ENCODE data around the gene RPTOR.

Gene RPTOR

DNA sequence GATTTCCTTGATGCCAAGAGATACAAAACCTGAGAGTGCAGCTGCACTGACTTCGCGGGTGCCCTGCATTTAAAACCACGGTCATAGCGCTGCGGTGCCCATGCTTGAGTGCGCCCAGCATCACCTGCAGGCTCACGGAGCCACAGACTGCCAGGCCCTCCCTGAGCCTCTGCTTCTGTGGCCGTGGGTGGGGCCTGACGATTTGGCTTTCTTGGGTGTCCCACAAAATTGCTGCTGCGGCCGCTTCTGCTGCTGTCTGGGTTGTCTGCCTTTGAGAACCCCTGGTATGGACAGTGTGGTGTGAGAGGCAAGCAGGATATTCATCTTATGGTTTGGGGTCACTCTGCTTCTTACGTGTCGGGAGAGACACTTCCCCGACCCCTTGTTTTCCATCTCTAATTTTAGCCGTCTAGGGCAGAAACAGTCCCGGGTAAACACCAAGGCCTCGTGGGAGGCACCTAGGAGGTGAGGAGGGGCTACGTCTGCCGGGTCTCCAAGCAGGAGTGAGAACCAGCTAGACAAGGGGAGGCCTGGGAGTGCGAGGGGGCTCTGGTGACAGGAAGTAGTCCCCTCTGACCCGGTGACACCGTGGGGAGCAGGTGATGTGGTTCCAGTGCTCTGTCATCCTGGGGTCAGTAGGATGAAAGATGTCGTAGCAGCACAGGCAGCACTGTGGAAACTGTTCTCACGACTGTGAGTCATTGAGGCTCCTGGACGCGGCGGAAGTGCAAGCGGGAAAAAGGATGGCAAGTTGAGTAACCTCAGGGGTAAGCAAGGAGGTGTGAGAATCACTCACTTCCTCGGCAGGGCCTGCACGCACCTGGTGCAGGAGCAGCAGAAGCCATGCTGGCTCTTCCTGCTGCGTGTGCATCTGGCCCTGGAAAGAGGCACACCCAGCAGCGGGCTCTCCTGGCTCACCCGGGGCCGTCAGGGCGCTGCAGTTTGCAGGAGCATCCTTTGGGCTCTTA is 176.3 kb downstream of the RPTOR start:
- no peak overlapping the region for H3K27ac ChIP-seq (ENCODE audit: low read depth, low read length)
- H3K4me1 ChIP-seq (ENCODE audit: control insufficient read depth in 5 of 5, insufficient read depth in 5 of 5, low read length in 5 of 5) = peaks cover 5 to 17% (median 15%) of the 10 kb centered on the region in 5 donors
- H3K27me3 ChIP-seq (ENCODE audit: control insufficient read depth in 5 of 5, insufficient read depth in 4 of 5, low read length in 5 of 5) = no peaks in the 10 kb centered on the region
- no peaks in the 10 kb centered on the region for H3K9me3 ChIP-seq (ENCODE audit: control insufficient read depth in 5 of 5, low read length in 5 of 5)
- no peak overlapping the region for H3K9ac ChIP-seq (ENCODE audit: low read length in 5 of 5)
- no peak overlapping the region for H3K4me3 ChIP-seq (ENCODE audit: low read depth in 1 of 5, low read length in 5 of 5)
- no peaks in the 10 kb centered on the region for H3K36me3 ChIP-seq (ENCODE audit: control insufficient read depth in 5 of 5, insufficient read depth in 5 of 5, low read length in 5 of 5)

DNA sequence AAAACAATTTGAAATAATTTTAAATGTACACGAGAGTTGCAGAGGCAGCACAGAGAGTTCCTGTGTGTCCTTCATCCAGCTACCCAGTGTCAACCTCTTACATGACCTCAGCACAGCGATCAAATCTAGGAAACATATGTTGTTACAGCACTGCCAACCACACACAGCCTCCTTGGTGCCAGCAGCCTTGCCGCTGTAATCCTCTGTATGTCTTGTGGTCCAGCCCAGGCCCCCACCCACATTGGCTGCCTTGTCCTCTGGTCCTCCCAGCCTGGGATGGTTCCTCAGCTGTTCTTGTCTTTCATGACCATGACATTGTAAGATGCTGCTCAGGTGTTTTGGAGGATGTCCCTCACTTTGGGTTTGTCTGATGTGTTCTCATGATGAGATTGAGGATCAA is 178.0 kb downstream of the RPTOR start:
- Histone ChIP-seq H3K27me3 (ENCODE audit: control insufficient read depth in 5 of 5, insufficient read depth in 4 of 5, low read length in 5 of 5) (no peaks in the 10 kb centered on the region), H3K4me3 (ENCODE audit: low read depth in 1 of 5, low read length in 5 of 5) (no peak overlapping the region), H3K4me1 (ENCODE audit: control insufficient read depth in 5 of 5, insufficient read depth in 5 of 5, low read length in 5 of 5) (peaks cover 5 to 34% (median 31%) of the 10 kb centered on the region in 5 donors), H3K36me3 (ENCODE audit: control insufficient read depth in 5 of 5, insufficient read depth in 5 of 5, low read length in 5 of 5) (peaks cover 0 to 8% (median 0%) of the 10 kb centered on the region in 5 donors), H3K9ac (ENCODE audit: low read length in 5 of 5) (no peak overlapping the region), H3K27ac (ENCODE audit: low read depth, low read length) (no peak overlapping the region), H3K9me3 (ENCODE audit: control insufficient read depth in 5 of 5, low read length in 5 of 5) (no peaks in the 10 kb centered on the region)

DNA sequence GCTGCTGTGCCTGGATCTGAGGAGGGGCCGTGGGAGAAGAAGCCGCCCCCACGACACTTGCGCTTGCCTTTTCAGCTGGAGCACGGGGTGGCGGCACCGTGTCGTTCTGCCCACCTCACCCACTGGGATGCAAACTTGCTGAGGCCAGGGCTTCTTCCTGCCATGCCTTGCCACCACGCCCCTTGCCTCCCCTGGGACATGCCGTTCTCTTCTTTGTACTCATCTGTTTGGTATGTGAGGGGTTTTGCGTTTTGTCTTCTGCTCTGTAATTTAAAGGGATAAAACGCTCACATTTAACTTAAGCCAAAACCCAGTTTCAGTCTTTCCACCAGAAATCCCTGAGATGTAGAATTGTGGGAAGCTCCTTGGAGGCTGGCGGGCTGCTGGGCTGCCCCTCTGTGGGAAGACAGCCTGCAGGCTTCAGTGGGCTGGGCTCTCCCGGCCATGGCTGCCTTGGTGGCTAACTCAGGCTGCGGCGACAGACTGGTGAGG is 180.2 kb downstream of the RPTOR start:
- Histone ChIP-seq H3K36me3 (ENCODE audit: control insufficient read depth in 5 of 5, insufficient read depth in 5 of 5, low read length in 5 of 5) (peaks cover 0 to 8% (median 0%) of the 10 kb centered on the region in 5 donors), H3K9me3 (ENCODE audit: control insufficient read depth in 5 of 5, low read length in 5 of 5) (no peaks in the 10 kb centered on the region), H3K4me1 (ENCODE audit: control insufficient read depth in 5 of 5, insufficient read depth in 5 of 5, low read length in 5 of 5) (peaks cover 5 to 34% (median 31%) of the 10 kb centered on the region in 5 donors), H3K27ac (ENCODE audit: low read depth, low read length) (no peak overlapping the region), H3K27me3 (ENCODE audit: control insufficient read depth in 5 of 5, insufficient read depth in 4 of 5, low read length in 5 of 5) (no peaks in the 10 kb centered on the region), H3K4me3 (ENCODE audit: low read depth in 1 of 5, low read length in 5 of 5) (no peak overlapping the region), H3K9ac (ENCODE audit: low read length in 5 of 5) (no peak overlapping the region)

GRCh38 chr17:80725517-80725916 is 180.9 kb downstream of the RPTOR start:
- Histone ChIP-seq H3K4me1 (ENCODE audit: control insufficient read depth in 5 of 5, insufficient read depth in 5 of 5, low read length in 5 of 5) (peaks cover 5 to 34% (median 31%) of the 10 kb centered on the region in 5 donors), H3K36me3 (ENCODE audit: control insufficient read depth in 5 of 5, insufficient read depth in 5 of 5, low read length in 5 of 5) (peaks cover 0 to 10% (median 0%) of the 10 kb centered on the region in 5 donors), H3K9me3 (ENCODE audit: control insufficient read depth in 5 of 5, low read length in 5 of 5) (no peaks in the 10 kb centered on the region), H3K27ac (ENCODE audit: low read depth, low read length) (no peak overlapping the region), H3K27me3 (ENCODE audit: control insufficient read depth in 5 of 5, insufficient read depth in 4 of 5, low read length in 5 of 5) (no peaks in the 10 kb centered on the region), H3K4me3 (ENCODE audit: low read depth in 1 of 5, low read length in 5 of 5) (peak overlapping the region in 1 of 5 donors; percentile 17), H3K9ac (ENCODE audit: low read length in 5 of 5) (peak overlapping the region in 1 of 5 donors; percentile 56)

DNA sequence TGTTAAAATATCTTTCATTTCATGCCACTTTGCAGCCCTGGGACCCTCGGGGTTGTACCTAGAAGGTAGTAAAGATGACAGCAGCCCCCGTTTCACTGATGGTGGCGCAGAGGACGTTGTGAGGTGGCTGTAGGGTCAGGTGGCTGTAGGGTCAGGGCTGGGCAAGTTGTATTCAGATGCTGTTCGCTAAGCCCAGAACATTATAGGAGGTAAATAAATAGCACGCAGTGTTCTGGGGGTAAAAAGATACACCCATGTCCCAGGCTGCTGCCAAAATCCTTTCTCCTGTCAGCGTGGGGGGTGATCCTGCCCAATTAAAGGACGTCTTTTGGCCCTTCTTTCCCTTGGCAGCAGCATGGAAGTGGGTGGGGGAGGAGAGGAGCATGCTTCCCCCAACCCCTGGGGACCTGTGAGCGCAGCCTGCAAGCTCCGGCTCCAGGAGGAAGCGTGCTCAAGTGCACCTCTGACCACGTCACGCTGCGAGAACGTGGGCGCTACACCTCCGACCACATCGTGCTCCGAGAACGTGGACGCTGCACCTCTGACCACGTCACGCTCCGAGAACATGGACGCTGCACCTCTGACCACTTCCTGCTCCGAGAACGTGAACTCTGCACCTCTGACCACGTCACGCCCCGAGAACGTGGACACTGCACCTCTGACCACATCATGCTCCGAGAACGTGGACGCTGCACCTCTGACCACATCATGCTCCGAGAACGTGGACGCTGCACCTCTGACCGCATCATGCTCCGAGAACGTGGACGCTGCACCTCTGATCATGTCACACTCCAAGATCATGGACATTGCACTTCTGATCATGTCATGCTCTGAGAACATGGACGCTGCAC is 182.1 kb downstream of the RPTOR start:
- H3K4me3 ChIP-seq (ENCODE audit: low read depth in 1 of 5, low read length in 5 of 5) = no peak overlapping the region
- H3K27me3 ChIP-seq (ENCODE audit: control insufficient read depth in 5 of 5, insufficient read depth in 4 of 5, low read length in 5 of 5) = no peaks in the 10 kb centered on the region
- no peak overlapping the region for H3K27ac ChIP-seq (ENCODE audit: low read depth, low read length)
- H3K9ac ChIP-seq (ENCODE audit: low read length in 5 of 5) = no peak overlapping the region
- H3K36me3 ChIP-seq (ENCODE audit: control insufficient read depth in 5 of 5, insufficient read depth in 5 of 5, low read length in 5 of 5) = peaks cover 0 to 15% (median 5%) of the 10 kb centered on the region in 5 donors
- no peaks in the 10 kb centered on the region for H3K9me3 ChIP-seq (ENCODE audit: control insufficient read depth in 5 of 5, low read length in 5 of 5)
- H3K4me1 ChIP-seq (ENCODE audit: control insufficient read depth in 5 of 5, insufficient read depth in 5 of 5, low read length in 5 of 5) = peaks cover 5 to 34% (median 31%) of the 10 kb centered on the region in 5 donors

GRCh38 chr17:80727409-80727755 is 182.7 kb downstream of the RPTOR start:
- Histone ChIP-seq H3K27me3 (ENCODE audit: control insufficient read depth in 5 of 5, insufficient read depth in 4 of 5, low read length in 5 of 5) (no peaks in the 10 kb centered on the region), H3K36me3 (ENCODE audit: control insufficient read depth in 5 of 5, insufficient read depth in 5 of 5, low read length in 5 of 5) (peaks cover 0 to 15% (median 5%) of the 10 kb centered on the region in 5 donors), H3K9ac (ENCODE audit: low read length in 5 of 5) (no peak overlapping the region), H3K4me3 (ENCODE audit: low read depth in 1 of 5, low read length in 5 of 5) (no peak overlapping the region), H3K9me3 (ENCODE audit: control insufficient read depth in 5 of 5, low read length in 5 of 5) (no peaks in the 10 kb centered on the region), H3K27ac (ENCODE audit: low read depth, low read length) (no peak overlapping the region), H3K4me1 (ENCODE audit: control insufficient read depth in 5 of 5, insufficient read depth in 5 of 5, low read length in 5 of 5) (peaks cover 5 to 34% (median 31%) of the 10 kb centered on the region in 5 donors)

GRCh38 chr17:80729016-80729415 is 184.4 kb downstream of the RPTOR start:
- H3K27me3 ChIP-seq (ENCODE audit: control insufficient read depth in 5 of 5, insufficient read depth in 4 of 5, low read length in 5 of 5) = no peaks in the 10 kb centered on the region
- no peak overlapping the region for H3K4me3 ChIP-seq (ENCODE audit: low read depth in 1 of 5, low read length in 5 of 5)
- no peak overlapping the region for H3K27ac ChIP-seq (ENCODE audit: low read depth, low read length)
- H3K36me3 ChIP-seq (ENCODE audit: control insufficient read depth in 5 of 5, insufficient read depth in 5 of 5, low read length in 5 of 5) = peaks cover 0 to 15% (median 5%) of the 10 kb centered on the region in 5 donors
- H3K9me3 ChIP-seq (ENCODE audit: control insufficient read depth in 5 of 5, low read length in 5 of 5) = no peaks in the 10 kb centered on the region
- H3K9ac ChIP-seq (ENCODE audit: low read length in 5 of 5) = no peak overlapping the region
- peaks cover 5 to 34% (median 31%) of the 10 kb centered on the region in 5 donors for H3K4me1 ChIP-seq (ENCODE audit: control insufficient read depth in 5 of 5, insufficient read depth in 5 of 5, low read length in 5 of 5)

GRCh38 chr17:80729761-80730160 is 185.1 kb downstream of the RPTOR start:
- peaks cover 5 to 31% (median 28%) of the 10 kb centered on the region in 5 donors for H3K4me1 ChIP-seq (ENCODE audit: control insufficient read depth in 5 of 5, insufficient read depth in 5 of 5, low read length in 5 of 5)
- H3K4me3 ChIP-seq (ENCODE audit: low read depth in 1 of 5, low read length in 5 of 5) = no peak overlapping the region
- H3K9me3 ChIP-seq (ENCODE audit: control insufficient read depth in 5 of 5, low read length in 5 of 5) = no peaks in the 10 kb centered on the region
- no peaks in the 10 kb centered on the region for H3K27me3 ChIP-seq (ENCODE audit: control insufficient read depth in 5 of 5, insufficient read depth in 4 of 5, low read length in 5 of 5)
- H3K27ac ChIP-seq (ENCODE audit: low read depth, low read length) = no peak overlapping the region
- no peak overlapping the region for H3K9ac ChIP-seq (ENCODE audit: low read length in 5 of 5)
- peaks cover 0 to 15% (median 5%) of the 10 kb centered on the region in 5 donors for H3K36me3 ChIP-seq (ENCODE audit: control insufficient read depth in 5 of 5, insufficient read depth in 5 of 5, low read length in 5 of 5)

DNA sequence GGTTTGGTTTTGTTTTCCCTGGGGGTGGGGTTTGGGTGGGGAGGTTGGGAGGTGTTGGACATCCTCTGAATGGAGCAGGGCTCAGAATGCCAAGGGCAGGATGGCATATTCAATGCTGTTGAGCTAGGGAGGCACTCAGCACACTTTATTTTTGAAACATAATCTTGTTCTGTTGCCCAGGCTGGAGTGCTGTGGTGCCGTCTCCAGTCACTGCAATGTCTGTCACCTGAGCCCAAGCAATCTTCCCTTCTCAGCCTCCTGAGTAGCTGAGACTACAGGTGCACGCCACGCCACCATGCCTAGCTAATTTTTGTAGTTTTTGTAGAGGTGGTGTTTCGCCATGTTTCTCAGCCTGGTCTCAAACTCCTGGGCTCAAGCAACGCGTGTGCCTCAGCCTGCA is 186.1 kb downstream of the RPTOR start:
- Histone ChIP-seq H3K27ac (ENCODE audit: low read depth, low read length) (no peak overlapping the region), H3K4me1 (ENCODE audit: control insufficient read depth in 5 of 5, insufficient read depth in 5 of 5, low read length in 5 of 5) (peaks cover under 1 to 21% (median 18%) of the 10 kb centered on the region in 5 donors), H3K36me3 (ENCODE audit: control insufficient read depth in 5 of 5, insufficient read depth in 5 of 5, low read length in 5 of 5) (peaks cover 0 to 15% (median 5%) of the 10 kb centered on the region in 5 donors), H3K9me3 (ENCODE audit: control insufficient read depth in 5 of 5, low read length in 5 of 5) (no peaks in the 10 kb centered on the region), H3K4me3 (ENCODE audit: low read depth in 1 of 5, low read length in 5 of 5) (no peak overlapping the region), H3K27me3 (ENCODE audit: control insufficient read depth in 5 of 5, insufficient read depth in 4 of 5, low read length in 5 of 5) (no peaks in the 10 kb centered on the region), H3K9ac (ENCODE audit: low read length in 5 of 5) (no peak overlapping the region)

Data from subcutaneous abdominal adipose tissue (tissue), 5 donors.